IMR-90 (cell line): ENCODE data around the gene SIRPD. TPM values are rescaled to one million over a fixed set of nuclear protein-coding genes. Genes with fewer than 3 reads are reported as not detected.

Experiments used
- ATAC-seq: fragments of 200-7000 bp; cut with Tn5 transposase; 2 replicates; pipeline ENCODE4 v1.9.1; 2020; ENCODE audit warnings: low read depth, mild to moderate bottlenecking, moderate library complexity
- BruUV-seq: library from RNA; stranded (reverse); fragments of 400-500 nt; replicated peaks from 2 replicates; lab custom pipeline; 2021; lab: Mats Ljungman, UMichigan
- CTCF ChIA-PET: fragments of 300-600 bp; formaldehyde crosslinking; extraction: SDS; loops from one replicate; lab custom pipeline; 2021; ENCODE audit warnings: antibody characterized with exemption; lab: Yijun Ruan, JAX
- POLR2A ChIA-PET: fragments of 300-600 bp; sonication (Branson Sonifier 250); formaldehyde crosslinking; loops from one replicate; lab custom pipeline; 2022; ENCODE audit warnings: antibody characterized with exemption; ENCODE audit not compliant: unreplicated experiment; lab: Charles Lee
- DNase-seq: peaks from one replicate; pipeline ENCODE4 v3.0.0; 2013
- H2AFZ ChIP-seq: replicated peaks from 2 replicates; pipeline ENCODE3; 2013; ENCODE audit warnings: low read length, mild to moderate bottlenecking; ENCODE audit not compliant: poor library complexity
- H2AK5ac ChIP-seq: 2 replicates; pipeline ENCODE4 v1.6.1; 2013; ENCODE audit warnings: low read depth, low read length, inconsistent platforms
- H2AK9ac ChIP-seq: replicated peaks from 2 replicates; pipeline ENCODE3; 2013; ENCODE audit warnings: mild to moderate bottlenecking, low read depth, low read length, moderate library complexity; ENCODE audit not compliant: poor library complexity
- H2BK120ac ChIP-seq: 2 replicates; pipeline ENCODE4 v1.6.1; 2013; ENCODE audit warnings: low read depth, low read length, inconsistent platforms
- H2BK15ac ChIP-seq: 3 replicates; pipeline ENCODE4 v1.6.1; 2013; ENCODE audit warnings: low read depth, low read length, inconsistent platforms
- H2BK20ac ChIP-seq: 2 replicates; pipeline ENCODE4 v1.6.1; 2013; ENCODE audit warnings: low read depth, mild to moderate bottlenecking, inconsistent platforms, low read length, moderate library complexity
- H2BK5ac ChIP-seq: 2 replicates; pipeline ENCODE4 v1.6.1; 2013; ENCODE audit warnings: mild to moderate bottlenecking, low read depth, low read length, inconsistent platforms; ENCODE audit not compliant: poor library complexity, severe bottlenecking
- H3K14ac ChIP-seq: replicated peaks from 2 replicates; pipeline ENCODE4 v1.6.1; 2013; ENCODE audit warnings: low read depth, low read length, inconsistent platforms
- H3K18ac ChIP-seq: 2 replicates; pipeline ENCODE4 v1.6.1; 2013; ENCODE audit warnings: low read depth, low read length, control low read depth
- H3K23ac ChIP-seq: 2 replicates; pipeline ENCODE4 v1.6.1; 2013; ENCODE audit warnings: low read depth, low read length, inconsistent platforms
- H3K27ac ChIP-seq: 2 replicates; pipeline ENCODE4 v1.5.1; 2013; ENCODE audit warnings: mild to moderate bottlenecking, control low read depth, low read length; ENCODE audit not compliant: insufficient read depth
- H3K27me3 ChIP-seq: 2 replicates; pipeline ENCODE4 v1.6.1; 2013; ENCODE audit warnings: low read length; ENCODE audit not compliant: control insufficient read depth, insufficient read depth
- H3K36me3 ChIP-seq: 2 replicates; pipeline ENCODE4 v1.6.1; 2013; ENCODE audit warnings: low read length, mixed read lengths; ENCODE audit not compliant: control insufficient read depth, insufficient read depth
- H3K4ac ChIP-seq: 2 replicates; pipeline ENCODE4 v1.6.1; 2013; ENCODE audit warnings: low read depth, low read length, inconsistent platforms
- H3K4me1 ChIP-seq: 2 replicates; pipeline ENCODE4 v1.6.1; 2013; ENCODE audit warnings: low read length, mixed read lengths; ENCODE audit not compliant: control insufficient read depth, insufficient read depth
- H3K4me2 ChIP-seq: 2 replicates; pipeline ENCODE4 v1.6.1; 2013; ENCODE audit warnings: low read depth, mild to moderate bottlenecking, control low read depth, low read length, moderate library complexity
- H3K4me3 ChIP-seq: 2 replicates; pipeline ENCODE4 v1.5.1; 2013; ENCODE audit warnings: low read depth, mild to moderate bottlenecking, control low read depth, low read length, moderate library complexity; ENCODE audit not compliant: insufficient read depth
- H3K56ac ChIP-seq: 2 replicates; pipeline ENCODE4 v1.6.1; 2013; ENCODE audit warnings: low read length, inconsistent platforms; ENCODE audit not compliant: insufficient read depth; ENCODE audit errors: extremely low read depth
- H3K79me1 ChIP-seq, 2 experiments: 2 replicates each; pipeline ENCODE4 v1.6.1; 2013; ENCODE audit warnings: low read length in 2 of 2, inconsistent platforms in 1 of 2, low read depth in 1 of 2
- H3K9ac ChIP-seq: 2 replicates; pipeline ENCODE4 v1.6.1; 2013; ENCODE audit warnings: low read depth, low read length, control low read depth
- H3K9me1 ChIP-seq: 2 replicates; pipeline ENCODE4 v1.6.1; 2013; ENCODE audit warnings: low read length, inconsistent platforms; ENCODE audit not compliant: insufficient read depth
- H3K9me3 ChIP-seq: 2 replicates; pipeline ENCODE4 v1.6.1; 2013; ENCODE audit warnings: low read length; ENCODE audit not compliant: control insufficient read depth, insufficient read depth
- H4K20me1 ChIP-seq: 2 replicates; pipeline ENCODE4 v1.6.1; 2013; ENCODE audit warnings: low read length, inconsistent platforms; ENCODE audit not compliant: insufficient read depth
- H4K5ac ChIP-seq: 2 replicates; pipeline ENCODE4 v1.6.1; 2013; ENCODE audit warnings: mild to moderate bottlenecking, low read depth, low read length, control low read depth
- H4K8ac ChIP-seq, 2 experiments: 2 replicates each; pipeline ENCODE4 v1.6.1; 2013; ENCODE audit warnings: low read depth in 2 of 2, low read length in 2 of 2, control low read depth in 1 of 2, inconsistent platforms in 1 of 2
- H4K91ac ChIP-seq: 2 replicates; pipeline ENCODE4 v1.6.1; 2013; ENCODE audit warnings: low read depth, low read length, inconsistent platforms; ENCODE audit not compliant: insufficient read depth
- BHLHE40 ChIP-seq: fragments of 150-350 bp; IDR thresholded peaks from 2 replicates; pipeline ENCODE4 v1.6.1; 2016; ENCODE audit warnings: mild to moderate bottlenecking, low read depth, low read length
- CEBPB ChIP-seq: IDR thresholded peaks from 2 replicates; pipeline ENCODE4 v1.6.1; 2012; ENCODE audit warnings: low read depth, low read length, improper control_type of control experiment
- CHD1 ChIP-seq: IDR thresholded peaks from 2 replicates; pipeline ENCODE4 v1.6.1; 2012; ENCODE audit warnings: low read depth, low read length, improper control_type of control experiment
- FOS ChIP-seq: fragments of 150-350 bp; IDR thresholded peaks from 2 replicates; pipeline ENCODE4 v1.6.1; 2016; ENCODE audit warnings: low read depth, low read length
- MAZ ChIP-seq: IDR thresholded peaks from 2 replicates; pipeline ENCODE4 v1.6.1; 2012; ENCODE audit warnings: low read depth, mild to moderate bottlenecking, low read length, improper control_type of control experiment, moderate library complexity, borderline replicate concordance
- NFE2L2 ChIP-seq: fragments of 150-350 bp; IDR thresholded peaks from 2 replicates; pipeline ENCODE4 v1.6.1; 2016; ENCODE audit warnings: low read depth, mild to moderate bottlenecking, low read length
- POLR2A ChIP-seq: IDR thresholded peaks from 2 replicates; pipeline ENCODE4 v1.6.1; 2012; ENCODE audit warnings: mild to moderate bottlenecking, low read depth, low read length
- RAD21 ChIP-seq: IDR thresholded peaks from 2 replicates; pipeline ENCODE4 v1.6.1; 2012; ENCODE audit warnings: low read length, improper control_type of control experiment
- RCOR1 ChIP-seq: IDR thresholded peaks from 2 replicates; pipeline ENCODE4 v1.6.1; 2012; ENCODE audit warnings: mild to moderate bottlenecking, low read length, improper control_type of control experiment; ENCODE audit not compliant: insufficient replicate concordance
- RFX5 ChIP-seq: IDR thresholded peaks from 2 replicates; pipeline ENCODE4 v1.8.0; 2012; ENCODE audit warnings: low read depth, mild to moderate bottlenecking, low read length, moderate library complexity
- SMC3 ChIP-seq: fragments of 150-350 bp; IDR thresholded peaks from 2 replicates; pipeline ENCODE4 v1.6.1; 2016; ENCODE audit warnings: low read depth, mild to moderate bottlenecking, antibody characterized with exemption, low read length, moderate library complexity
- USF2 ChIP-seq: fragments of 150-350 bp; IDR thresholded peaks from 2 replicates; pipeline ENCODE4 v1.6.1; 2017; ENCODE audit warnings: mild to moderate bottlenecking, antibody characterized with exemption, low read length, low read depth
- dilution Hi-C: fragments of 300-500 bp; cut with HindIII; formaldehyde crosslinking; loops from one replicate; pipeline ENCODE4 v1.14.3; 2018; ENCODE audit warnings: low sequenced_read_pairs; ENCODE audit not compliant: unreplicated experiment
- in situ Hi-C: fragments of 300-500 bp; cut with MboI; formaldehyde crosslinking; loops from 3 replicates; pipeline ENCODE4 v1.14.3; 2019; ENCODE audit warnings: low sequenced_read_pairs, inconsistent platforms, mixed read lengths
- intact Hi-C: fragments of 100-400 bp; cut with micrococcal nuclease; formaldehyde crosslinking; loops from 2 replicates; pipeline ENCODE4 v1.10.0; 2022
- polyA plus RNA-seq, 3 experiments: library from polyadenylated mRNA; depleted of rRNA; stranded (reverse); fragments of >200 nt; gene quantifications; 2 replicates each; pipeline ENCODE4 v1.2.3, GENCODE V29; 2012; ENCODE audit warnings: low replicate concordance in 1 of 3
- total RNA-seq: library from RNA; depleted of rRNA; stranded (reverse); fragments of >200 nt; gene quantifications from 2 replicates; pipeline ENCODE4 v1.2.3, GENCODE V29; 2012
- TF ChIP-seq, protein P1 (sequence below): conservative IDR thresholded peaks from 2 replicates; pipeline ENCODE4 v1.5.1; 2012; ENCODE audit warnings: mild to moderate bottlenecking, low read depth, low read length, improper control_type of control experiment

Gene SIRPD
- total and polyA plus RNA-seq, 2 of the 4 experiments (the other 2 are of a cell fraction): not detected

GRCh38 chr20:1538655-1539054 is 18.9 kb downstream of the SIRPD start:
- no peaks in the 10 kb centered on the region for H3K4me1 ChIP-seq
- ChIA-PET POLR2A (no interaction called here), CTCF (interaction anchor here (0.8 kb wide), 1 partner anchor 35 kb away, joined by 4 read pairs; no protein-coding TSS in a partner anchor)
- H2BK15ac ChIP-seq: no peak overlapping the region
- no peaks in the 10 kb centered on the region for H3K9me3 ChIP-seq
- DNase-seq (no peak), ATAC-seq (no peak)
- no peaks in the 10 kb centered on the region for H3K9me1 ChIP-seq
- H2BK20ac ChIP-seq: no peak overlapping the region
- H2AK9ac ChIP-seq: peak overlapping the region; percentile 21
- no peak overlapping the region for H3K56ac ChIP-seq
- no peak overlapping the region for H3K4ac ChIP-seq
- no peak overlapping the region for H4K91ac ChIP-seq
- intact Hi-C loops (no loop called here), in situ Hi-C loops (no loop called here), dilution Hi-C loops (no loop called here)
- no peak overlapping the region for H4K8ac ChIP-seq
- no peak overlapping the region for H3K4me3 ChIP-seq
- TF ChIP-seq USF2: no peak
- no peak for TF ChIP-seq RFX5
- no peak for TF ChIP-seq RCOR1
- no peak for TF ChIP-seq POLR2A
- TF ChIP-seq, protein P1, sequence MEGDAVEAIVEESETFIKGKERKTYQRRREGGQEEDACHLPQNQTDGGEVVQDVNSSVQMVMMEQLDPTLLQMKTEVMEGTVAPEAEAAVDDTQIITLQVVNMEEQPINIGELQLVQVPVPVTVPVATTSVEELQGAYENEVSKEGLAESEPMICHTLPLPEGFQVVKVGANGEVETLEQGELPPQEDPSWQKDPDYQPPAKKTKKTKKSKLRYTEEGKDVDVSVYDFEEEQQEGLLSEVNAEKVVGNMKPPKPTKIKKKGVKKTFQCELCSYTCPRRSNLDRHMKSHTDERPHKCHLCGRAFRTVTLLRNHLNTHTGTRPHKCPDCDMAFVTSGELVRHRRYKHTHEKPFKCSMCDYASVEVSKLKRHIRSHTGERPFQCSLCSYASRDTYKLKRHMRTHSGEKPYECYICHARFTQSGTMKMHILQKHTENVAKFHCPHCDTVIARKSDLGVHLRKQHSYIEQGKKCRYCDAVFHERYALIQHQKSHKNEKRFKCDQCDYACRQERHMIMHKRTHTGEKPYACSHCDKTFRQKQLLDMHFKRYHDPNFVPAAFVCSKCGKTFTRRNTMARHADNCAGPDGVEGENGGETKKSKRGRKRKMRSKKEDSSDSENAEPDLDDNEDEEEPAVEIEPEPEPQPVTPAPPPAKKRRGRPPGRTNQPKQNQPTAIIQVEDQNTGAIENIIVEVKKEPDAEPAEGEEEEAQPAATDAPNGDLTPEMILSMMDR: no peak
- TF ChIP-seq BHLHE40: no peak
- no peak for TF ChIP-seq NFE2L2
- TF ChIP-seq RAD21: no peak
- no peak for TF ChIP-seq CEBPB
- no peak for TF ChIP-seq CHD1
- no peak for TF ChIP-seq FOS
- no peak for TF ChIP-seq MAZ
- TF ChIP-seq SMC3: no peak
- no peak overlapping the region for H4K5ac ChIP-seq
- no peaks in the 10 kb centered on the region for H3K36me3 ChIP-seq
- H3K23ac ChIP-seq: no peak overlapping the region
- H3K4me2 ChIP-seq: no peak overlapping the region
- peaks cover 2% of the 10 kb centered on the region; the same call in 1 of the 2 replicates for H3K27me3 ChIP-seq
- no peak overlapping the region for H2AFZ ChIP-seq
- no peak overlapping the region for H3K27ac ChIP-seq
- BruUV-seq: no TSS peak
- no peak overlapping the region for H3K18ac ChIP-seq
- H3K9ac ChIP-seq: no peak overlapping the region
- H2BK5ac ChIP-seq: no peak overlapping the region
- no peak overlapping the region for H2AK5ac ChIP-seq
- no peak overlapping the region for H2BK120ac ChIP-seq
- H3K79me1 ChIP-seq: no peaks in the 10 kb centered on the region
- H4K20me1 ChIP-seq: no peaks in the 10 kb centered on the region
- no peak overlapping the region for H3K14ac ChIP-seq
